T-cell (primary cell): ENCODE results near the gene TMEM163. TPM values are rescaled to one million over a fixed set of nuclear protein-coding genes. Genes with fewer than 3 reads are reported as not detected.
A peak's percentile ranks its signal among the peaks of the same experiment; 100 is the strongest.
"Not testable (repeated sequence)": the region's sequence is repeated elsewhere in the genome, so short reads cannot be mapped to it uniquely, and the experiment has no call there.

Experiments used
- ATAC-seq, 4 experiments: fragments of 200-7000 bp in 3 of 4; fragments of 150-1000 bp in 1 of 4; cut with Tn5 transposase; replicated peaks in 1 of 4; 1 replicate in 3 of 4; 2 replicates in 1 of 4; pipeline ENCODE4 v1.10.0; 2021; ENCODE audit warnings: moderate library complexity in 3 of 4, mild to moderate bottlenecking in 2 of 4, moderate number of reproducible peaks in 1 of 4
- CTCF ChIA-PET, 2 donors: fragments of 300-600 bp; sonication (Branson Sonifier 250); formaldehyde crosslinking; loops; one replicate each; lab custom pipeline; 2022; ENCODE audit warnings: antibody characterized with exemption in 2 of 2; lab: Charles Lee
- POLR2A ChIA-PET, 2 donors: fragments of 300-600 bp; sonication (Branson Sonifier 250); formaldehyde crosslinking; loops; one replicate each; lab custom pipeline; 2022; ENCODE audit warnings: antibody characterized with exemption in 2 of 2; lab: Charles Lee
- DNase-seq, 35 experiments: peaks; one replicate each; pipeline versions ENCODE4 v3.0.0 to v3.0.0-alpha.2; 2013 to 2023
- H3K27ac ChIP-seq: one replicate; pipeline ENCODE4 v1.5.1; 2013; ENCODE audit warnings: low read length
- H3K27me3 ChIP-seq, 2 experiments: replicated peaks in 1 of 2; 1 replicate in 1 of 2; 2 replicates in 1 of 2; pipeline versions ENCODE4 v1.6.1 to v1.7.0; 2013; ENCODE audit warnings: low read length in 1 of 2, mixed read lengths in 1 of 2; ENCODE audit not compliant: control insufficient read depth in 2 of 2, insufficient read depth in 2 of 2; ENCODE audit errors: extremely low read depth in 1 of 2
- H3K36me3 ChIP-seq, 2 donors: 1 replicate in 1 of 2; 2 replicates in 1 of 2; pipeline versions ENCODE4 v1.6.1 to v1.7.0; 2013; ENCODE audit warnings: low read length in 1 of 2; ENCODE audit not compliant: control insufficient read depth in 2 of 2, insufficient read depth in 1 of 2; ENCODE audit errors: extremely low read depth in 1 of 2
- H3K4me1 ChIP-seq, 2 experiments: 1 replicate in 1 of 2; 2 replicates in 1 of 2; pipeline versions ENCODE4 v1.6.1 to v1.7.0; 2013; ENCODE audit warnings: low read length in 2 of 2, mixed read lengths in 1 of 2; ENCODE audit not compliant: insufficient read depth in 2 of 2, control insufficient read depth in 1 of 2; ENCODE audit errors: extremely low read depth in 1 of 2
- H3K4me3 ChIP-seq, 2 donors: 1 replicate in 1 of 2; 2 replicates in 1 of 2; pipeline versions ENCODE4 v1.5.1 to v1.7.0; 2013; ENCODE audit warnings: mild to moderate bottlenecking in 2 of 2, low read length in 1 of 2, moderate library complexity in 1 of 2; ENCODE audit not compliant: control insufficient read depth in 1 of 2; ENCODE audit errors: extremely low read depth in 1 of 2
- H3K9me3 ChIP-seq: 2 replicates; pipeline ENCODE4 v1.7.0; 2013
- H3K27ac Mint-ChIP-seq, 2 donors: one replicate each; pipeline ENCODE4 v1.8.0; 2020 to 2021; ENCODE audit warnings: mild to moderate bottlenecking in 2 of 2, mixed read lengths in 2 of 2
- H3K27me3 Mint-ChIP-seq, 2 donors: one replicate each; pipeline ENCODE4 v1.8.0; 2021 to 2022; ENCODE audit warnings: mixed read lengths in 2 of 2
- H3K36me3 Mint-ChIP-seq: one replicate; pipeline ENCODE4 v1.8.0; 2021; ENCODE audit warnings: mixed read lengths
- H3K4me1 Mint-ChIP-seq, 3 donors: one replicate each; pipeline ENCODE4 v1.8.0; 2020 to 2022; ENCODE audit warnings: mixed read lengths in 3 of 3, mild to moderate bottlenecking in 1 of 3
- H3K4me3 Mint-ChIP-seq, 3 donors: one replicate each; pipeline ENCODE4 v1.8.0; 2020 to 2022; ENCODE audit warnings: mild to moderate bottlenecking in 3 of 3, mixed read lengths in 3 of 3, moderate library complexity in 3 of 3
- H3K9me3 Mint-ChIP-seq, 3 donors: one replicate each; pipeline ENCODE4 v1.8.0; 2020 to 2022; ENCODE audit warnings: mixed read lengths in 3 of 3
- WGBS: methylation state at CpG from one replicate; pipeline ENCODE4 v1.1.5; 2013; ENCODE audit warnings: missing lambda C conversion rate; ENCODE audit not compliant: insufficient coverage; 5-methylcytosine and 5-hydroxymethylcytosine counted together
- total RNA-seq, 35 experiments: library from RNA in 6 of 35; stranded (reverse) in 6 of 35; fragments of 120-200 nt in 1 of 35; gene quantifications; one replicate each; pipeline versions ENCODE4 v1.2.1 to v1.2.4 and lab custom pipeline; 2013 to 2026

The TMEM163 gene
- total RNA-seq, 5 donors from 2014 or later (not counting 1 experiment from before 2014, with no cell fraction given), result 0.18 to 0.73 (median 0.35) TPM

DNA sequence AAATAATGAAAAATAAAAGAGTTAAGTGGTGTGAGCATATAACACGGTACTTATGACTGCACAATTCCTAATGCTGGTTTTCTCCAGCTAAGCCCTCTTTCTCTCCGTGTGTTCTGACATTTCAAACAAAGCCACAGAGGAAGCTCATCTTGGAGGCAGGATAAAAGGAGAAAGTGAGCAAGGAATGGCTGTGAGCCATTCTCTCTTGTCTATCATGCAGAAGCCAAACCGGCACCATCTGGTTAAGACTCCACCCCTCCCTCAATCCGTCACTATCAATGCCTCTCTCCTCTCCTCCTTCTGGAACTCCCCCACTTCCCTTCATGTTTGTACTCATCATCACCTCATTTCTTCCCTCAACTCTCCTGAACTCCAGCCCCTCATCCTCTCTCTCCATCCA, 210.4 kb downstream of the TMEM163 start:
- Mint-ChIP-seq H3K4me1 (peaks cover 0 to 6% (median 0%) of the 10 kb centered on the region in 3 donors), H3K4me3 (no peak overlapping the region), H3K27me3 (peaks cover 0 to 6% of the 10 kb centered on the region in 2 donors), H3K36me3 (no peaks in the 10 kb centered on the region), H3K9me3 (peaks cover 0 to 3% (median 0%) of the 10 kb centered on the region in 3 donors), H3K27ac (no peak overlapping the region)
- H3K27ac ChIP-seq, result no peak overlapping the region
- no peaks in the 10 kb centered on the region for H3K4me1 ChIP-seq
- ChIA-PET CTCF (no interaction called here), POLR2A (interaction anchor here in 1 of 2 donors (0.6 kb wide), 1 partner anchor 10 kb away, joined by 12 read pairs; no protein-coding TSS in a partner anchor)
- WGBS, result 85% methylated on average over 3 of the region's 4 CpGs
- no peaks in the 10 kb centered on the region for H3K9me3 ChIP-seq
- no peaks in the 10 kb centered on the region for H3K36me3 ChIP-seq
- ATAC-seq (no peak), DNase-seq (no peak)
- no peaks in the 10 kb centered on the region for H3K27me3 ChIP-seq
- H3K4me3 ChIP-seq, result no peak overlapping the region

DNA sequence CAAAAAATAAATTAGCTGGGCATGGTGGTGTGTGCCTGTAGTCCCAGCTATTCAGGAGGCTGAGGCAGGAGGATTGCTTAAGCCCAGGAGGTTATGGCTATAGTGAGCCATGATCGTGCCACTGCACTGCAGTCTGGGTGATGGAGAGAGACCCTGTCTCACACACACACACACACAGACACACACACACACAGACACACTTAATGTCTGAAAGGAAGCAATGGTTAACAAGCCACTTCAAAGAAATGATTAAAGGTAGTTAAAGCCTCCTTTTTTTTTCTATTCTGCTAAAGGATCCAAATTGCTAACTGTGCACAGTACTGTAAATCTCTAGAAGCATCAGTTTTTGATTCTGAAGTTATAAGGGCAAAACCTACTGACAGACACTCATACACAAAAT, 211.1 kb downstream of the TMEM163 start:
- WGBS, result no CpG with 5 or more reads among the region's 1 CpG
- Histone ChIP-seq H3K27ac (no peak overlapping the region), H3K36me3 (no peaks in the 10 kb centered on the region), H3K4me3 (no peak overlapping the region), H3K27me3 (no peaks in the 10 kb centered on the region), H3K9me3 (no peaks in the 10 kb centered on the region), H3K4me1 (no peaks in the 10 kb centered on the region)
- ATAC-seq (peak in 1 of 4 experiments; percentile 36), DNase-seq (no peak)
- no peaks in the 10 kb centered on the region for H3K36me3 Mint-ChIP-seq
- H3K4me1 Mint-ChIP-seq, result peaks cover 0 to 2% (median 0%) of the 10 kb centered on the region in 3 donors
- POLR2A ChIA-PET, result interaction anchor here in 1 of 2 donors (0.6 kb wide), 1 partner anchor 9 kb away, joined by 12 read pairs; no protein-coding TSS in a partner anchor
- peaks cover 0 to 3% (median 0%) of the 10 kb centered on the region in 3 donors for H3K9me3 Mint-ChIP-seq
- CTCF ChIA-PET, result no interaction called here
- peaks cover 0 to 3% of the 10 kb centered on the region in 2 donors for H3K27me3 Mint-ChIP-seq
- H3K4me3 Mint-ChIP-seq, result no peak overlapping the region
- no peak overlapping the region for H3K27ac Mint-ChIP-seq

DNA sequence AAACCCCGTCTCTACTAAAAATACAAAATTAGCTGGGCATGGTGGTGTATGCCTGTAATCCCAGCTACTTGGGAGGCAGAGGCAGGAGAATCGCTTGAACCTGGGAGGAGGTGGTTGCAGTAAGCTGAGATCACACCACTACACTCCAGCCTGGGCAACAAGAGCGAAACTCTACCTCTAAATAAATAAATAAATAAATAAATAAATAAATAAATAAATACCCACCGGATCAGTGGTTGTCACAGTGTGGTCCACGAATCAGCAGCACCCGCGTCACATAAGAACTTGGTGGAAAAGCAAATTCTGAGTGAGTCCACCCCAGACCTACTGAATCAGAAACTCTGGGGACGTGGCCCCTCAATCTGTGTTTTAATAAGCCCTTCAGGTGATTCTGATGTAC, 211.6 kb downstream of the TMEM163 start:
- H3K4me1 ChIP-seq, H3K4me3 ChIP-seq, H3K9me3 Mint-ChIP-seq, H3K9me3 ChIP-seq, H3K36me3 ChIP-seq, POLR2A ChIA-PET, DNase-seq, CTCF ChIA-PET, H3K27me3 Mint-ChIP-seq, H3K27ac Mint-ChIP-seq, H3K4me3 Mint-ChIP-seq, H3K36me3 Mint-ChIP-seq, H3K27me3 ChIP-seq, H3K27ac ChIP-seq, ATAC-seq, H3K4me1 Mint-ChIP-seq: not testable (repeated sequence)
- WGBS, result 88% methylated on average over 5 of the region's 8 CpGs

DNA sequence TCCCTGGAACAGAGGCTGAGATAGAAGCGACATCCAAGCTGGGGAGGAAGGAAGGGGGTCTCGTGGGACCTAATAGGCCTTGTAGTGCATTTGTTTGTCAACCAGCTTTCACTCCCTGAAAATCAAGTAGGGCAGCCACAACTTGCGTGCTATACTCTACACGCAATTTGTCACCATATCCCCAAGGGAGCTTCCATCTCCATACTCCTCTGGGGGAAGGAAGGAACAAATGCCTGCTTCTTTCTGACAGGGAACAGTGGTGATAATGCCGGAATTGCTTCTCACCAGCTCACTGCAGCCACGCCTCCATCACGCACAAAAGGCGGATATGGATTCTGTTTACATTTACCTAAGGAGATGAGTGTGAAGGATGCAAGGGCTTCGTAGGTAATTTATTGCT, 213.4 kb downstream of the TMEM163 start:
- Mint-ChIP-seq H3K27me3 (no peaks in the 10 kb centered on the region), H3K27ac (no peak overlapping the region), H3K9me3 (peaks cover 0 to 3% (median 0%) of the 10 kb centered on the region in 3 donors), H3K4me3 (no peak overlapping the region), H3K36me3 (no peaks in the 10 kb centered on the region), H3K4me1 (no peaks in the 10 kb centered on the region)
- H3K9me3 ChIP-seq, result no peaks in the 10 kb centered on the region
- WGBS, result 93% methylated on average over 2 of the region's 9 CpGs
- no peaks in the 10 kb centered on the region for H3K4me1 ChIP-seq
- no peak overlapping the region for H3K4me3 ChIP-seq
- no peak overlapping the region for H3K27ac ChIP-seq
- ChIA-PET POLR2A (interaction anchor here in 1 of 2 donors (0.6 kb wide), 1 partner anchor 529 kb away, joined by 8 read pairs; no protein-coding TSS in a partner anchor), CTCF (interaction anchor here in 1 of 2 donors (0.6 to 0.8 kb wide), 2 partner anchors 54 to 1354 kb away, joined by 3 to 4 read pairs; no protein-coding TSS in a partner anchor)
- no peak for DNase-seq
- ATAC-seq, result no peak
- H3K36me3 ChIP-seq, result no peaks in the 10 kb centered on the region
- H3K27me3 ChIP-seq, result no peaks in the 10 kb centered on the region

DNA sequence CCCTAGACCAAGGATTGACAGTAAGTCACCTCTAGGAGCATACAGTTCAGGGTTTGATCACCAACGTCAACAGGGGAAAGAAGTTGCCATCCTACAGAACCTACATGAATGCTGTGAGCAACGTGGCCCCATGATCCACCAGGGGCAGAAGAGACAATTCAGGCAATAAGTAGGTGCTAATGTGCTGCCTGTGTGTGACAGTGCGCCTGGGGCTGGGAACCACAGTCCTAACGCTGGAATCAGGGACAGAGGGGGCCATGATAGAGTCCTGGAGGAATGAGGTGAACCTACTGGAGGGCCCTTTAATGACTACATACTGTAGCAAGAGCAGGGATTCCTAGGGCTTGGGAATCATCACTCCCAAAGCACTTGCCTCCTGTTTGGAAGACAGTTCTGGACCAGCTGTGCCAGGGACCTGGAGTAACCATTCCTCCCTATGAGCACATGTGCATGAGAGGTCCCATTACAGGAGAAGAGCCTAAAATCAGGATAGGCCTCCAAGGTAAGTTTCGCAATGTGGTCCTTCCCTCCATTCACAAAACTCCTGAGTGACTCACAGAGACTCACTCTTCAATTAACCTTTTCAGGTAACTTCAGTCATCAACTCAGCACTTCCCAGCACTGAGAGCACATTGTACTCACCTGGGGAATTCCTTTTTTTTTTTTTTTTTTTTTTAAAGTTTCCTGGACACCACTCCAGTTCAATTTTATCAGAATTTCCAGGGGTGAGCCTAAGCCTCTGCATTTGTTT, 214.0 kb downstream of the TMEM163 start:
- no peak overlapping the region for H3K27ac ChIP-seq
- no peak for ATAC-seq

DNA sequence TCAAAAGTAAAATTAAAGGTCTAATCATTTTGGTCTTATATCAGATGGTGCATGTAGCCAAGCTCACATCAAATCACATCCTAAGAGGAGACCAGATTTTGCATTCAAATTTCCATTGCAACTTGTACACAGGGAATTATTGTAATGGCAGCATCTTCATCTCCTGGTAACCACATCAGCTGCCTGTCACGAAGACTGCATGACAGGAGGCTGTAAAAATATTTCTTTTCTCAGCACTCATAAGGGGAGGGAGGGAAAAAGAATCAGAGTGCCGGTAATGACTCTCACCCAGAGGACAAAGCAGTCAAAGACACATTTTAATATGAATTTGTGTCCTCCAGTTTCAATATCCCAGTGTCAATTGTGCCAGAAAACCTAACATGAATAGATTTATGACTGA, 216.7 kb downstream of the TMEM163 start:
- H3K27me3 Mint-ChIP-seq, result no peaks in the 10 kb centered on the region
- WGBS, result no CpG with 5 or more reads among the region's 2 CpGs
- peaks cover 0 to 3% (median 0%) of the 10 kb centered on the region in 3 donors for H3K9me3 Mint-ChIP-seq
- no peak for ATAC-seq
- no peak for DNase-seq
- no peaks in the 10 kb centered on the region for H3K4me1 Mint-ChIP-seq
- no peak overlapping the region for H3K27ac Mint-ChIP-seq
- CTCF ChIA-PET, result no interaction called here
- POLR2A ChIA-PET, result no interaction called here
- H3K4me3 ChIP-seq, result no peak overlapping the region
- H3K4me1 ChIP-seq, result no peaks in the 10 kb centered on the region
- no peaks in the 10 kb centered on the region for H3K9me3 ChIP-seq
- H3K36me3 ChIP-seq, result no peaks in the 10 kb centered on the region
- no peak overlapping the region for H3K4me3 Mint-ChIP-seq
- no peak overlapping the region for H3K27ac ChIP-seq
- H3K27me3 ChIP-seq, result no peaks in the 10 kb centered on the region
- H3K36me3 Mint-ChIP-seq, result no peaks in the 10 kb centered on the region

More for the DNA sequence above, 214.0 kb downstream of the TMEM163 start:
- no peak for DNase-seq
- WGBS, result 81% methylated on average over 2 of the region's 5 CpGs
- no peak overlapping the region for H3K4me3 ChIP-seq
- no peaks in the 10 kb centered on the region for H3K36me3 Mint-ChIP-seq
- H3K27me3 Mint-ChIP-seq, result no peaks in the 10 kb centered on the region
- H3K36me3 ChIP-seq, result no peaks in the 10 kb centered on the region
- H3K9me3 Mint-ChIP-seq, result peaks cover 0 to 3% (median 0%) of the 10 kb centered on the region in 3 donors
- no peaks in the 10 kb centered on the region for H3K4me1 Mint-ChIP-seq
- no peaks in the 10 kb centered on the region for H3K27me3 ChIP-seq
- H3K4me3 Mint-ChIP-seq, result no peak overlapping the region
- H3K9me3 ChIP-seq, result no peaks in the 10 kb centered on the region
- CTCF ChIA-PET, result interaction anchor here in 1 of 2 donors (0.6 to 0.8 kb wide), 2 partner anchors 54 to 1354 kb away, joined by 3 to 4 read pairs; no protein-coding TSS in a partner anchor
- no peaks in the 10 kb centered on the region for H3K4me1 ChIP-seq
- POLR2A ChIA-PET, result interaction anchor here in 1 of 2 donors (0.6 kb wide), 1 partner anchor 528 kb away, joined by 8 read pairs; no protein-coding TSS in a partner anchor
- H3K27ac Mint-ChIP-seq, result no peak overlapping the region
